ENCODE measurements around the gene PPIB.

GRCh38 chr15:64205202-64205601 is 42.4 kb upstream of the PPIB start:
- TF ChIP-seq CTCF (IDR thresholded peaks at IDR 0.05) = no peak
- no peak for TF ChIP-seq POLR2AphosphoS5 (IDR thresholded peaks at IDR 0.05)
- TF ChIP-seq POLR2A (IDR thresholded peaks at IDR 0.05) = no peak
- TF ChIP-seq EP300 (IDR thresholded peaks at IDR 0.05; ENCODE audit: low read depth) = no peak
